ENCODE measurements around the gene GPATCH8. TPM values are rescaled to one million over a fixed set of nuclear protein-coding genes. Genes with fewer than 3 reads are reported as not detected.

GPATCH8 gene
- total RNA-seq, 1 donor from 2014 or later = 28.2 TPM

DNA sequence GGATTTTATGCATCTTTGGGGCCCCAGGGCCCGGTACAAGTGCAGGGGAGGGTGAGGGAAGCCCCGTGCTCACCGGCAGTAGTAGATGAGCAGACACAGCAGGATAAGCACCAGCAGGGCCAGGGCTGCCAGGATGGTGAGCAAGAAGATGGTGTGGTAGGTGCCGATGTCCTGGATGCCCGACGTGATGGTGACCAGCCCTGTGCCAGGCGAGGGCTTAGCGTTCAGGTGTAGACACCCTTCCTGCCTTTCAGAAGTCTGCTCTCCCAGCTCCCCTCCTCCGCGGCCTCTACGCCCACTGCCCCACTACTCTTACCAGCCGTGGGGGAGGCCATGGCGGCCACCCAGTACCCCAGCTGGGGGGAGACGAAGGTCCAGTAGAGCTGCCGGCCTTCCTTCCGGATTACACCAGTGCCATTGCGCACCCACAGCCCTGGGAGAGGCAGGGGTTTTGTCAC lies 147.5 kb downstream of the GPATCH8 start:
- no peak for DNase-seq (ENCODE audit: low spot score)

DNA sequence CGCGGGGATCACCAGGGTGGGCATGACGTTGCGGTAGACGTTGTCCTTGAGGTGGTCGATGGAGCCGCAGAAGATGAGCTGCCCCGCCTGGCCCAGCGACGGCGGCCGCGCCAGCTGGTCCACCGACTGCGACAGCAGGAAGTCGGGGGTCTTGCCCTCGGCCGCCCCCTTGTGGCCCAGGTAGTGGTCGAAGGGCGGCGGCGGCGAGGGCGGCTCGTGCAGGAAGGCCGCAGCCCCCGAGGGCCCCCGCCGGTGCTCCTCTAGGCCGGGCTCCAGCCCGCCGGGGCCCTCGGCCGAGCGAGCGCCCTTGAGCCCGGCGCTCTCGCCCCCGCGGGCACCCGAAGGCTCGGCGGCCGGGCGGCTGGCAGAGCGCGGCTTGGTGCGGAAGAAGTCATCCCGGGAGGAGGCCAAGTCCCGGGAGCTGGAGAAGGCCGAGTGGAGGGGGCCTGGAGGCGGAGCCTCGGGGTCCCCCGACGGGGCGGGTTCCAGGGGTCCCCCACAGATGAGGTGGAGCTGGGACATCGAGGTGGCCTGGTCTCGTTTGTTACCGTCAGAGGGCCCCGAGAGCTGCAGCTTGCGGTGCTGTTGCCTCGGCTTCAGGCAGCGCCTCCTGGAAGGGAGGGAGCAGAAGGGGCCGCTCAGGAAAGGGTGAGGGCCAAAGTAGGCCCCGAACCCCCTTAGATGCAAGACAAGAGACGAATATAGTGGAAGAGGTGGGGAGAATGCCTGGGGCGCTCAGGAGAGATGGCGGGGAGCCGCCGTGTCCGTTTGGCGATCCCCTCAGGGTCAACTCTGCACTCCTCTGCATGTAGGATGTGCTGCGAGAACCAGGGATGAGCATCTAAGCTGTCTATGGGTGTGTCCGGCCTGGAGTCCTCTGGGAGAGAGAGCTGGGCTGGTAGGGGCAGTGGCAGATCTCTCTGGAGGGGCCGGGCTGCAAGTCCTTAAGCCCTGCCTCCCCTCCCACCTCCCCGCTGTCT lies 148.3 kb downstream of the GPATCH8 start:
- peak; percentile 84 for DNase-seq (ENCODE audit: low spot score)

DNA sequence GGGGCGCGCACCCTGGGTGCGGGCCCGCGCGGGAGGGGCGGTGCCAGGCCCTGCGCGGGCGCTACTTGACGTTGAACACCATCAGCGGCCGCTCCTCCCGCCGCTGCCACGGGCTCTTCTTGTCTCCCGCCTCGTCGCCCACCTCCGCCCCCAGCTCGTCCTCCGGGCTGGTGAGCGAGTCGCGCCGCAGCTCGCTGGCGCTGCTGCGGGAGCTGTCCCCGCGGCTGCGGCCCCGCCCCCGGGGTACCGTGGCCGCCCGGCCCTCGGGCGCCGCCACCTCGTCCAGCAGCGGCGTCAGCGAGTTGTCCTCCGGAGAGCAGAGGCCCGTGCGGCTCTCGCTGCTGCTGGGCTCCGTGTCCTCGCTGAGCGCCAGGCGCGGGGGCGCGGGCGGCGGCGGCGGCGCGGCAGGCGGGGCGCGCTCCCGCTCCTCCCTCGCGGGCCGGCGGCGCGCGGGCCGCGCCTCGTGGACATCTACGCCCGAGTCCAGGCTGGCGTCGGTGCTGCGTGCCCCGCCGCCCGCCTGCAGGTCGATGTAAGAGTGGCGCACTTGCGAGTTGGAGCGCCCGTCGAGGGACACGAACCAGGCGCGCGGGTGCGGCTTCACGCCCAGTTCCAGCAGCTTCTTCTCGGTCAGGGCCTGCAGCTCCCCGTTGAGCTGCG lies 149.4 kb downstream of the GPATCH8 start:
- DNase-seq (ENCODE audit: low spot score) = no peak

- DNase-seq (ENCODE audit: low spot score) = peak; percentile 73
Observed at GRCh38 chr17:44352828-44353671, 150.2 kb downstream of the GPATCH8 start.

GRCh38 chr17:44351961-44352827 lies 151.0 kb downstream of the GPATCH8 start:
- DNase-seq (ENCODE audit: low spot score) = no peak

DNA sequence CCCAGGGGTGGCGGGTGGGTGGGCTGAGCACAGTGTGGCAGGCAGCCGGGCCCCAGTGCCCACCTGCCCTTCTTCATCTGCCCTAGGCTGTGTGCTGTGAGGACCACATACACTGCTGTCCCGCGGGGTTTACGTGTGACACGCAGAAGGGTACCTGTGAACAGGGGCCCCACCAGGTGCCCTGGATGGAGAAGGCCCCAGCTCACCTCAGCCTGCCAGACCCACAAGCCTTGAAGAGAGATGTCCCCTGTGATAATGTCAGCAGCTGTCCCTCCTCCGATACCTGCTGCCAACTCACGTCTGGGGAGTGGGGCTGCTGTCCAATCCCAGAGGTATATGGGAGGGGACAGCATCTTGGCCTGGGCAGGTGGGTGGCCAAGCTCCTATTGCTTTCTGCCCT lies 151.7 kb downstream of the GPATCH8 start:
- DNase-seq (ENCODE audit: low spot score) = no peak

- DNase-seq (ENCODE audit: low spot score) = peak; percentile 57
Observed at GRCh38 chr17:44350733-44351226, 152.4 kb downstream of the GPATCH8 start.

DNA sequence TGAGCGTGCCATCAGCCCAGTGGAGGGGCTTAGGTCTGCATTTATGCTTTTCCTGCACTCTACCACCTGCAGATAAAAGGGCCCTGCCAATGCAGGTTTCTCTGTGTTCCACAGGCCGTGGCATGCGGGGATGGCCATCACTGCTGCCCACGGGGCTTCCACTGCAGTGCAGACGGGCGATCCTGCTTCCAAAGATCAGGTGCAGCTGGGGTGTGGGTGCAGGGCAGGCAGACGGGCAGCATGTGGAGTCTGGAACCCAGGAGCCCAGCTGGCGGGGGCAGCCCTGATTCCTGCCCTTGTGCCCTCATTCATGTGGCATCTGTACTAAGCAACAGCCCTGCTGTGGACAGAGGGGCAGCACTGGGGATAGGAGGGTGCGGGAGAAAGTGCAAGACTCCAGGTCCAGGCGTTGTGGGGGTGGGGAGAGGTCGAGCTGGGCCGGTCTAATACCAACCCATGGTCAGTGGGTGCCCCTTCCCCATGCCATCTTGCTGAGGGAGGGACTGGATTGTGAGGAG lies 153.6 kb downstream of the GPATCH8 start:
- no peak for DNase-seq (ENCODE audit: low spot score)

- DNase-seq (ENCODE audit: low spot score) = no peak
Observed at GRCh38 chr17:44348988-44349364, 154.2 kb downstream of the GPATCH8 start.

GRCh38 chr17:44348234-44348987 lies 154.8 kb downstream of the GPATCH8 start:
- peak; percentile 50 for DNase-seq (ENCODE audit: low spot score)

Other genes with a start within 250 kb of the GPATCH8 start
- 34.4 TPM for gene SLC4A1, start 235.3 kb downstream of the GPATCH8 start, total RNA-seq (ENCODE audit: insufficient read depth, low replicate concordance)
- 17.3 TPM for gene RUNDC3A, start 194.8 kb downstream of the GPATCH8 start, total RNA-seq (ENCODE audit: insufficient read depth, low replicate concordance)
- gene SLC25A39, start 178.6 kb downstream of the GPATCH8 start, total RNA-seq (ENCODE audit: insufficient read depth, low replicate concordance) = 89.8 TPM
- 208 TPM for gene GRN, start 158.1 kb downstream of the GPATCH8 start, total RNA-seq (ENCODE audit: insufficient read depth, low replicate concordance)
- 16.4 TPM for gene FAM171A2, start 139.6 kb downstream of the GPATCH8 start, total RNA-seq (ENCODE audit: insufficient read depth, low replicate concordance)
- 4.3 TPM for gene ITGA2B, start 113.8 kb downstream of the GPATCH8 start, total RNA-seq (ENCODE audit: insufficient read depth, low replicate concordance)
- gene FZD2, start 54.1 kb upstream of the GPATCH8 start, total RNA-seq (ENCODE audit: insufficient read depth, low replicate concordance) = 19.5 TPM
- gene MEIOC, start 153.1 kb upstream of the GPATCH8 start, total RNA-seq (ENCODE audit: insufficient read depth, low replicate concordance) = 8.9 TPM
- 31.1 TPM for gene CCDC43, start 186.4 kb upstream of the GPATCH8 start, total RNA-seq (ENCODE audit: insufficient read depth, low replicate concordance)
- 5.1 TPM for gene DBF4B, start 205.3 kb upstream of the GPATCH8 start, total RNA-seq (ENCODE audit: insufficient read depth, low replicate concordance)